Hepatocyte (in vitro differentiated cells): ENCODE measurements around the gene ECSIT.

Experiments
- CTCF ChIP-seq: fragments of 200-600 bp; sonication (generic); IDR thresholded peaks from 2 replicates; pipeline ENCODE4 v1.5.1; 2016; ENCODE audit warnings: antibody characterized with exemption, mild to moderate bottlenecking; ENCODE audit not compliant: poor library complexity
- EZH2 ChIP-seq: fragments of 200-600 bp; sonication (generic); IDR thresholded peaks from 2 replicates; pipeline ENCODE4 v1.6.1; 2016; ENCODE audit warnings: antibody characterized with exemption, mild to moderate bottlenecking, borderline replicate concordance
- EZH2phosphoT487 ChIP-seq: fragments of 200-600 bp; sonication (generic); IDR thresholded peaks from one replicate; pipeline ENCODE4 v1.6.1; 2018; ENCODE audit warnings: antibody characterized with exemption, mild to moderate bottlenecking, low read depth, moderate library complexity; ENCODE audit not compliant: unreplicated experiment, severe bottlenecking

- TF ChIP-seq EZH2 = no peak
- no peak for TF ChIP-seq CTCF
- TF ChIP-seq EZH2phosphoT487 = no peak
Measured at GRCh38 chr19:11495885-11496284, 33.0 kb downstream of the ECSIT start.
